Dermis microvascular lymphatic vessel endothelial cell (primary cell): ENCODE measurements around the gene ASB14. TPM values are rescaled to one million over a fixed set of nuclear protein-coding genes. Genes with fewer than 3 reads are reported as not detected.

Experiments used
- DNase-seq, 2 donors: peaks; one replicate each; pipeline versions ENCODE4 v3.0.0 to v3.0.0-alpha.2; 2010; ENCODE audit warnings: low read depth in 2 of 2
- total RNA-seq: library from RNA; depleted of rRNA; stranded (reverse); fragments of >200 nt; gene quantifications from 2 replicates; pipeline ENCODE4 v1.2.1, GENCODE V29; 2014

ASB14 gene
- total RNA-seq, 1 donor from 2014 or later: not detected

DNA sequence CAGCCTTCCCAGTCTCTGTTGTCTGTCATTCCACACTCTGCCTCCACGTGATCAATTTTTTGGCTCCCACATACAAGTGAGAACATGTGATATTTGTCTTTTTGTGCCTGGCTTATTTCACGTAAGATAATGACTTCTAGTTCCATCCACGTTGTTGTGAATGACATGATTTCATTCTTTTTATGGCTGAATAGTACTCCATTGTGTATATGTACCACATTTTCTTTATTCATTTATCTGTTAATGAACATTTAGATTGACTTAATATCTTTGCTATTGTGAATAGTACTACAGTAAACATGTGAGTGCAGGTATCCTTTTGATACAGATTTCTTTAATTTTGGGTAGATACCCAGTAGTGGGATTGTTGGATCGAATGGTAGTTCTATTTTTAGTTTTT is 31.4 kb downstream of the ASB14 start:
- no peak for DNase-seq

DNA sequence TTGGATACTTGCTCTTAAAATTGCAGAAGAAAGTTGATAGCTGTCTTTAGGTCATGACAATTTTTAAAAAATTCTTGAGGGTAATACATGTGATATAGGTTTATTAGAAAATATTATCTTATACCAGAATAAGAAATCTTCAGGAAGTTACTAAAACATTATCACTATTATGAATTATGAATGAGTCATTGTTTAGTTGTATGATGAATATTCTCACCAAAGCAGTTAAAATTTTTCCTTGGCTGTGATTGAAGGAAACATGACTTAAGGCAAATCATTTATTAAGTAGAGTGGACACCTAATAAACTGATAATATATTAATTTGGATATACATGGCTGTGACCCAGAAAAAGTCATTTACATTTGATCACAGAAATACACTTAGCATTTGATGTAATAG is 34.8 kb downstream of the ASB14 start:
- peak in 1 of 2 donors; percentile 11 for DNase-seq

DNA sequence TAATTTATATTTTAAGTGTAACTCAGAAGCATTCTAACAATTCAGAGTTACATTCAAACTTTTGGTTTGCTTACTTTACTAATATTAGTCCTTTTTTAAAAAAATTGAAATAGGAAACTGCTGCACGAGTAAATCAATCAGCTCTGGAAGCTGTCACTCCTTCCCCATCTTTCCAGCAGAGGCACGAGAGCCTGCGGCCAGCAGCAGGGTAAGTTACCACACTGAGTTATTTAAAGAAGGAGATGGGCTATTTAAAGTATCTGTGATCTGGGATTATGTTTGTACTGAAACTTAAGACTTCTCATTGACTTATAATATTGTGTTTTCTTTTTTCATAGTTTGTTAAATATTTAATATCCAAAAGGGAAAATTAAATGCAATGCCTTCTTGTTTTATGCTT is 35.6 kb downstream of the ASB14 start:
- DNase-seq: no peak

DNA sequence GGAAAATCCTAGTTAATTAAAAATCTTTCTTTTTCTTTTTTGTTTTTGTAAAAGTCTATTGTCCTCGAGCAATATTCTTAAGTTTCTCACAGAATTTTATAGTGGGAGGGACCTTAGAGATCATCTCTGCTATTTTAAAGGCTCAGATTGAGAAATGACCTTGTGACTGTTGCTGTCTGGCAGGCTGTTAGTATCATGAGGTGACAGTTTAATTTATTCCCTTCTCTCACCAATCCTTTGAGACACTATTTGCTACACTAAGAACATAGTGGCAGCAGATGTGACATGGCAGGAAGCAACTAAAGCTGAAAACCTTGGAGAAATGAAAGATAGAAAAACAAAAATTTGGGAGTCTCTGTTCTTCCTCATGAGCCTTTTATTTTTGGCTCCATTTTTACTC is 40.1 kb downstream of the ASB14 start:
- no peak for DNase-seq

DNA sequence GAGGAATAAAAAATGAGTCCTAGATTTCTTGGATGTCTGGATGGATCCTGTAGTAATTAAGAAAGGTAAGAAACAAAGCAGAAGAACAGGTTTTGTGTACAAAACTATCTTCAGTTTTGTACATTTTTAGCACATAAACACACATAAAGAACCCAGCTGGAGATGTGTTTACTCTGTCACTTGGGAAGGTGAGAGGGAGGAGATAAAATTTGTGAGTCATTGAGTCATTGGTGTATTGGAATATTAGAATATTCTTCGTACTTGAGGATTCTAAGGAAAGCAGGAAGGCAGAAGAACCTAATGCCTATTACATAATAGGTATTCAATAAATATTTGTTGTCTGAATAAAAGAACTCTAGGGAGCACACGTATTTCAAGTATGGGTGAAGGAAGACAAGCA is 47.5 kb downstream of the ASB14 start:
- no peak for DNase-seq

DNA sequence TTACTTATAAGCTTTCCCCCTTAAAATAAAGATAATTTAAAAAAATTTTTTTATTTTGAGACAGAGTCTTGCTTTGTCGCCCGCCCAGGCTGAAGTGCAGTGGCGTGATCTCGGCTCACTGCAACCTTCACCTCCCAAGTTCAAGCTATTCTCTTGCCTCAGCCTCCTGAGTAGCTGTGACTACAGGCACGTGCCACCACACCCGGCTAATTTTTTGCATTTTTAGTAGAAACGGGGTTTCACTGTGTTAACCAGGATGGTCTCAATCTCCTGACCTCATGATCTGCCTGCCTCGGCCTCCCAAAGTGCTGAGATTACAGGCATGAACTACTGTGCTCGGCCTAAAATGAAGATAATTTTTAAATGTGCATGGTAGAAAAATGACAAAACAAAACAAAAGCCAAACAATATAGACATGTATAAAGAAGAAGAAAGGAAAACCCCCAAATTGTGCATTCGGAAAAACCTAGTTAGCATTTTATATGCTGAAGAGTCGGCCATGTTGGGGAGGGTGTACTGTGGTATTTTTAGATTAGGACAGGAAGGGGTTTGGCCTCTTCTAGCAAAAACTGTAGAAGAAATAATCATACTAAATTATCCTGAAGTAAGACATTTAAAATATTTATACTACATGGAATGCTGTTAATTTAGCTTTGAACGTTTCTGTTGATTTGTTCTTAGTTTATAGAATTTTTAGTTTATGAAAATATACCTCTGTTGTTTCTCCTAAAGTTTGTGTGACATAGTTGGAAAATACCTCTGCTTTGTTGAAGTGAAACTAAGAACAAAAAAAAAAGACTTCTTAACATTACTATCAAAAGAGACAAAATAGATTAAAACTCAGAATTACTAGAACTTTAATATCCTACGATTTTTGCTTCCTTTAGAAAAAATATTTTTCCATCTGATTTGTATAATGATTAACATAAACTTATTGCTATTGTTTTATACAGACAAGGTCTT is 57.6 kb downstream of the ASB14 start:
- no peak for DNase-seq

DNA sequence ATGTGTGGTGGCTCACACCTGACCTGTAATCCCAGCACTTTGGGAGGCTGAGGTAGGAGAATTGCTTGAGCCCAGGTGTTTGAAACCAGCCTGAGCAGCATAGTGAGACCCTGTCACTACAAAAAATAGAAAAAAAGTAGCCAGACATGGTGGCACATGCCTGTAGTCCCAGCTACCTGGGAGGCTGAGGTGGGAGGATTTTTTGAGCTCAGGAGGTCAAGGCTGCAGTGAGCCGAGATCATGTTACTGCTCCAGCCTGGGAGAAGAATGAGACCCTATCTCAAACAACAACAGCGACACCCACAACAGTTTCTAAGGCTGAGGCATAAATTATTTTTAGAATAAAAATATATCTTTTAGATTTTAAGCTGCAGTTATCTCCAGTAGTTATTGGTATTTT is 58.7 kb downstream of the ASB14 start:
- DNase-seq: no peak

DNA sequence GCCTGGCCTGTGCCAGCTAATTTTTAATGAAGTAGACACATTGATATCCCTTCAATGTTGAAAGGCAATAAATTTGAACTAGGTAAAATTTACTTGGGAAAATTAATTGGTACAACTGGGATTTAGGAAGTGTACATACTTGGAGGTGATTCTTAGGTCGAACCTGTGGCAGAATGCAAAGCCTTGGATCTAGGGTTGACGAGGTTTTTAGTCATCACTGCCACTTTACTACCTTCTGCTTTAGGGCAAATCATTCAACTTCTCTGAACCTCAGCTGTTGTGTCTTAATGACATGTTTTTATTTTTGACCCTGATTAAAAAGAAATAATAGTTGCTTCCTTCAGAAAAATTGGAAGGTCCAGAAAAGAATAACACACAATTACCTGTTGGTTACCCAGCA is 62.5 kb downstream of the ASB14 start:
- no peak for DNase-seq

DNA sequence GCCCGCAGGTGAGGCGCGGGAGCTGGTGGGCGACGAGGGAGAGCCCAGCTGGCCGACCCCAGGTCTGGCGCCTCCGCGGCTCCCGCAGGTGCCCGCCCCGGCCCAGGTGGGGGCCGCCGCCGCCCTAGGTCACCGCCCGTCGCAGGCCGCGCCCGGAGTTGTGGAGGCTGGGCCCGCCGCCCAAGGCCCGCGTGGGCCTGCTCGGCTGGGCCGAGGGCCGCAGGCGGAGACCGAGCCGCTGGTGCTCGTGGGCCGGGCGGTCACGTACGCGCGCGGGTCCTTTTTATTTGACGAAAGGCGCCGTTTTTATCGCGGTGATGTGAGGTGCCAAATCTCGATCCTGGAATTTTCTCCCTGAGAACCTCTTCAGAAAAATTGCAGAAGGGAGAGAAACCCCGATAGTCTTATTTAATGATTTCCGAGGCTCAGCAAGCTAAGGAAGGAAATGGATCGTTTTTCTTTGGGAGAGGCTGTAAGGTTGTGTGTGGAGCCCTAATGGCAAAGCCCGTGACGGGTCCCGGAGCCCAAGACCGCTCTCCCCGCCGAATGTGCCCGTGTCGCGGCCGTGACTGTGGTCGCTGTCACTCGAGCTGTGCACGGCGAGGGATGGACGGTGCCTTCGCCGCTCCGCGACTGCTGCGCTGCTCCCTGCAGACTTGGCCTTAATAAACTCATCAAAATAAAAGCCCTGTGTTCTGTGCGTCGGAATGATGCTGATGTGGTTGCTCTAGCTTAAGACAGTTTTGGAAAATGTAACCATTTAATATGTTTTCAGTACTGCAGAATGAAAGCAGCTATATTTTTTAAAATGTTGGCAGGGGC is 64.3 kb downstream of the ASB14 start:
- peak in 1 of 2 donors; percentile 55 for DNase-seq

DNA sequence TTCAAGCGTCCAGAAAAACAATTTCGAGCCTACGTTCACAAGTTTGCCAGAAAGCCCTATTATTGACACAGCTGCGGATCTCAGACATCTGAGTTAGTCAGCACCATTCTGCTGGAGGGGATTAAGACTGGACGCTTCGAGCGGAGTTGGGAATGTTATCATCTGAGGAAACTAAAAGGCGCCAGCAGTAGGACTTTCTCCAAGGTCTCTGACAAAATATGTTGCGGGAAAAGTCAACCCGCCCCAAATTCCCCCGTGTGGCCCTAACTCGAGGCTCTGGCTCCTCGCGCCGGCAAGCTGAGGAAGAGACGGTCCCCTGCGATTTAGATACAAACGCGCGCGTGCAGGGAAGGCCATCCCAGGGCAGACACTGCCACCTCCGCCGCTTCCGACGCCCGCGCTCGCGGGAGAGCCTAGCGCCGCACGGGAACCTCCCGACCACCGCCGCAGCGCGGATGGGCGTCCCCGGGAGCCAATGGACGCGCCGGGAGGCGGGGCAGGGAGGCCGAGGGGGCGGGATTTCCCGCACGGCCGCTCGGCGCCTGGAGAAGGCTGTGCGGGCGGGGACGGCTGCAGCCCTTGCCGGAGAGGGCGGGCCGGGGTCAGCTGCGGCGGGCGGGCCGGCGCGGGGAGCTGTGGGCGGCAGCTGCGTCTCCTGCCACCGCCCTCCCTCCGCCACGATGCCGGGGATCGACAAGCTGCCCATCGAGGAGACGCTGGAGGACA is 65.1 kb downstream of the ASB14 start, which contains the start of gene APPL1:
APPL1 (plus strand) TSS at position 526 of the 726 bp plus-strand sequence; CDS start at position 681, 155 bp downstream.
- peak; percentile 73 to 92 for DNase-seq

DNA sequence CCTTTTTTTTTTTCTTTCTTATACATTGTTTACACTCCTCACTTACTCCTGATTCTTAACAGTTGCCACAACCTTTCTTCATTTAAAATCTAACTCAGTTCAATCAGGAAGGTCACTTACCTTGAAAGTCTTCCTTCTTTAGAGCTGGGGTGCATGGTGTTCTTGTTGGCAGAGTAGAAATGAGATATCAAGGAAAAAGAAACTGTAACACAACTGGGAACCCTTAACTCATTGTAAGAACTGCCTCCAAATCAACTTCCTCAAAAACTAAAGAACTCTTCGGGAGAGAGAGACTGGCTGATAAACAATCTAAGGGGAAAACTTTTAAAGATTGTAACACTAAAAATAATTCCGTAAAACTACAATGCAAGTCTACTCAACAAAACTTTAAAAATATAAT is 66.3 kb downstream of the ASB14 start:
- no peak for DNase-seq

DNA sequence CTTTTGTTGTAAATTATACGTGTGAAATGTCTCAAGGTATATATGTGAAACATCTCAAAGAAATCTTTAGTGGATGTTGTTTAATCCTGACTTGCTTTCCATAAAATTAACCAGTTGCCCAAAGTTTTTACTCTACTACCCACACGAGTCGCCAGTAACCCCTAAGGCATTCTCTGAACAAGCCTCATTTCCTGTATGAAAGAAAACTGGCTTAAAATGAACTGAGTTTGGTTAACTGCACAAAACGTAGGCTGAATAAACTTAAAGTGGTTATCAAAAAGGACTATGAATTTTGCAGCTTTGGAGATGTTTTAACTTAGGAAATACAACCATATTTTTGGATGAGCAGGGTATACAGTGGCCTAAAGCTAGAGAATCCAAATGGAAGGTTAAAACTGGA is 67.6 kb downstream of the ASB14 start:
- no peak for DNase-seq

DNA sequence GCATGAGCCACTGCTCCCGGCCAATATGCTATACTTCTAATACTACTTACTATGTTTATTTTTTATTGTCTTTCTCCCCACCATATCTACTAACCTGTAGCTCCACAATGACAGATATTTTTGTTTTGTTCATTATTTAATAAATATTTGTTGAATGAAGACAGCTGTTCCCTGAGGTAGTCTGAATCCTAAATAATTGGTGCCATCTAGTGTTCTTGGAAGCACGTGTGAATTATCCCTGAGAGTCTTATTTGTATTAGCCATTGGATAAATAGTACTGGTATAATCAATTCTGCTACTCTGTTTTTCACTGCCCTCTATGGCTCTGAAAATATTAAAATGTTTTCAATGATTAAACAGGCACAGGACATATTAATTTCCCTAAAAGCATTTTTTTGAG is 70.6 kb downstream of the ASB14 start:
- DNase-seq: peak in 1 of 2 donors; percentile 32

Other genes starting within 250 kb of the ASB14 start
- 0.25 and 0.39 TPM in 2 replicates for gene SPATA12, start 232.0 kb downstream of the ASB14 start, total RNA-seq
- 0.26 and 0.38 TPM in 2 replicates for gene IL17RD, start 127.3 kb downstream of the ASB14 start, total RNA-seq
- 0.13 and 0.63 TPM in 2 replicates for gene HESX1, start 92.7 kb downstream of the ASB14 start, total RNA-seq
- gene APPL1, start 65.0 kb downstream of the ASB14 start, total RNA-seq: 40.2 and 45.1 TPM in 2 replicates